T47D (cell line): ENCODE measurements around the gene SEL1L.
"Not testable (repeated sequence)": the region's sequence is repeated elsewhere in the genome, so short reads cannot be mapped to it uniquely, and the experiment has no call there.

Experiments used
- DNase-seq, 2 experiments: peaks; one replicate each; pipeline versions ENCODE4 v3.0.0 to v3.0.0-alpha.2; 2011 to 2012; ENCODE audit warnings: low read depth in 1 of 2, low spot score in 1 of 2
- JUND ChIP-seq: IDR thresholded peaks from 2 replicates; pipeline ENCODE4 v1.6.1; 2012; ENCODE audit warnings: low read depth
- in situ Hi-C: cut with HindIII; loops from 2 replicates; pipeline ENCODE4 v1.10.0; 2016; ENCODE audit warnings: low sequenced_read_pairs, low pct_unique_long_range_greater_than_20kb

SEL1L gene

DNA sequence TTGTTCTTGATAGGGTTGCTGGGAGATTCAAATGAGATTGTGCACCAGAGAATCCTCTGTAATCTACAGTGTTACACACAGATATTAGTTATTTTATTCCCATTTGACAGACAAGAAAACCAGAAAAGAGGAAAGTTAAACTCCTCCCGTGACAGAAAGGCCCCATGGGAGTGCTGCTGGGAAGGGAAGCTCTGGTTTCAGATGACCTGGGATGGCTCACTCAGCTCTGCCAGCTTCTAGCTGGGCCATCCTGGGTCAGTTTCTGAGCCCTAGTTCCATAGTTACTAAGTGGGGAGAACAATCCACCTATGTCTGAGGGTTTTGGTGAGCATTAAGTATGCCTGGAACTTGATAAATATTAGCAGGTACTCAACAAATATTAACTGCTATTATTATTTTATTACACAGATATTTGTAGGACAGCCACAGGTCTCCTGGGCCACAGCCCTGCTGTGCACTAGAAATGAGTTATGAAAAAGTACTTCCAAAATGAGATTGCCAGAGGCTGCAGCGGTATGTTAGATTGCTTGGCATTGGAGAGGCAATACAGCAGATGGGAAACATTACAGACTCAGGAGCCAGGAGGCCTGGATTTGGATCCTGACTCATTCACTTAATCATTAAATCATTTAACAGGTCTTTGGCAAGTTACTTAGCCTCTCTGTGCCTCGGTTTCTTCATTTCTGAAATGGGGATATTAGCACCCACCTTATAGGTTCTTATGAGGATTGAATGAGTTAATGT, 86.5 kb downstream of the SEL1L start:
- TF ChIP-seq JUND: no peak
- in situ Hi-C loops: no loop called here
- no peak for DNase-seq

DNA sequence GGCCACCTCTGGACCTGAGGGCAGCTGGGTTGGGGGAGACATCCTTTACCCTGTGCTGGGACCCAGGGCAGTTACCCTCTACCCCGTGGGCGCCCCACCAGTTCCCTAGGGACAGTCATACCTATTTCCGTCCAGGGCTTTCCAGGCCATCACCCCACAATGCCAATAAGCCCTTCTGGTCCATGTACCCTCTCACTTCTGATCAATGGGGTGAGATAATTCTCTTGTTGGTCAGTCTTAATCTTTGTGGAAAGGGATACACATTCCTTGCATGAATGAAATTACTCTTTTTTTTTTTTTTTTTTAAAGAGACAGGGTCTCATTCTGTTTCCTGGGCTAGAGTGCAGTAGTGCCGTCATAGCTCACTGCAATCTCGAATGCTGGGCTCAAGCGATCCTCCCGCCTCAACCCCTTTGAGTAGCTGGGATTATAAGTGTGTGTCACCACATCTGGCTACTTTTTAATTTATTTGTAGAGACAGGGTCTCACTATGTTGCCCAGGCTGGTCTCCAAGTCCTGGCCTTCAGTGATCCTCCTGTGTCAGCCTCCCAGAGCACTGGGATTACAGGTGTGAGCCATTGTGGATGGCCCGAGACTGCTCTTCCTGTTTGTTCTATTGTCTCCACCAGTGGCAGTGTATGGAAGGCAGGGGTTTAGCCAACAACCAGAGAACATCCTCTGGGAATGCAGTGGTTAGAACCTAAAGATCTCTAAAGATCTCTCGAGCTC, 87.2 kb downstream of the SEL1L start:
- no peak for TF ChIP-seq JUND
- no peak for DNase-seq
- in situ Hi-C loops: no loop called here

DNA sequence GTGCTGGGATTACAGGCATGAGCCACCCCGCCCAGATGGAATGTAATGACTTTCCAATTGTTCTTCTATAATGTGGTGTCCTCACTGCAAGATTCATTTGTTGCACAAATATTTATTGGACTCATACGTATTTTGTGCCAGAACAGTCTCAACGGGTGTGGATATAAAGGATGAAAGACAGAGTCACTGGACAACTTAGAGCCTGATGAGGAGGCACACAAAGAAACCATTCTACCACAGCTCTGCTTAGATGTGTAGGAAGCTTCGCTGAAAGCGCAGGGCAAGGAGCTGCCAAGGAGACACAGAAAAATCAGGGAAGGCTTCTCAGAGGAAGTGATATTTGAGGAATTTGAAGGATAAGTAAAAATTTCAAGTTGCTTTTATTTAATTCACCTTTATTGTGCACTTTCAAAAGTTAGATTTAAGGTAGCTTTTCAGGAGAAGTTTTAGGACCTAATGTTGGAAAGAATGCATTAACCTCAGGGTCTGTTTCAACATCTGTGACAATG, 92.0 kb downstream of the SEL1L start:
- TF ChIP-seq JUND: no peak
- in situ Hi-C loops: no loop called here
- no peak for DNase-seq

DNA sequence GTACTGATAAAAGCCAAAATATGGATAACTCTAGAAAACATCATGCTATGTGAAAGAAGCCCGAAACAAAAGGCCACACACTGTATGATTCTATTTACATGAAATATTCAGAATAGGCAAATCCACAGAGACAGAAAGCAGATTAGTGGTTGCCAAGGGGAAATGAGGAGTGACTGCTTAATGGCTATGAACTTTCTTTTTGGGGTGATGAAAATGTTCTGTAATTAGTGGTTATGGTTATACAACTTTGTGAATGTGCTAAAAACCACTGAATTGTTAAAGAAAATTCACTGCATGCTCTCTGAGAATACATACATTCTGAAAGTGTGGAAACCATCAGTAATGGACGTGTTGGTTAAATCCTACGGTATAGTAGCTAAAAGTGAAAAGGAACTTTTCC, 93.6 kb downstream of the SEL1L start:
- in situ Hi-C loops: no loop called here
- no peak for TF ChIP-seq JUND

DNA sequence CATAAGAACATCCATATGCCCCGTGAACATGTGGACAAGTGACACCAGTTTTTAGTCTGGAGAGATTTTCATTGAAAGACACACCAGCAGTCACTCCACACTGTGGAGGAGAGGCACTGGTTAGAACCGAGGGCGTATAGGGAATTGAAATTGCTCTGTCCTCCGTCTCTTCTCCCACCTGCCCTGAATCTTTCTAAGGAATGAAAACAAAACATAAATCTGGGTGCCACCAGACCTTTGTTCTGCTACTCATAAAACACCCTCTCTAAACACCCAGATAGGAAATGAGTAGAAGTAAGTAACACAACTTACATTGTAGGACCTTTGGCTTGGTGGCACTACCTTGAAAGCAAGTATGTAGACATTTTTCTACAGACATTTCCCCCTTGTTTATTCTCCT, 96.4 kb downstream of the SEL1L start:
- no peak for DNase-seq
- in situ Hi-C loops: no loop called here
- TF ChIP-seq JUND: no peak

More for the DNA sequence above, 93.6 kb downstream of the SEL1L start:
- no peak for DNase-seq

DNA sequence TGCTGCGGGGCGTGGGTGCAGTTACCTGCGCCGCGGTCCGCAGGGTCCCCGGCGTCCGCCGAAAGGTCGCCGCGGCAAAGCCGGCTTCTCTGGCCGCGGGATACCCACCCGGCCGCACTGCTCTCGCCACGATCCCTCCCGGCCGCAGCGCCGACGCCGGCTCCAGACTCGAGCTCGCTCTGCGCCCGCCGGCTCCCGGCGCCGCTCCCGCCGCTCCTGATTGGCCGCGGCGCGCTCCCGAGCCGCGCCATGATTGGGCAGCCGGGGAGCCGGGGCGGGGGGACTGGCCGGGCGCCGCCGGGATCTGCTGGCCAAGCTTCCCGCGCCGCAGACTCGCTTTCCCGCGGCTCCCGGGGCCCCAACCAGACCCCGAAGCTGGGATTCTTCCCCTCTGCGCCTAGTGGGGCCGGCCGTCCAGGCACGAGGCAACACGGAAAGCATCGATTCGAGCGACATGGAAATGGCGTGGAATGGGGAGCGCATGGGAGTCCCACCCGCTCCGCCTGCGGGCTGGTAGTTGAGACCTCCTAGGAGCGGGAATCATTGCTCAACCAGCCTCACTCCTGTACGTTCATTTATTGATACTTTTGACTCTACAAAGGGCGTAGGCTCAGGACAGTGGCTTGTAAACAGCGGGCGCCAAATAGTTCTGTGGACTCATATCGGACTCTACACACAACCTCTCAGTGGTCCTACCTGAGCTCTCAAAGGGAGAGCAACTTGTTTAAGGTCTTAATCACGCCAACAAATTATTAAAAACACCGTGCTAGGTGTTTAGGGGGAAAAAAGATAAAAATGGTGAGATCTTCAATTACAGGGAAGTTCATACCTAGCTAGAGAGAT, 97.1 kb downstream of the SEL1L start:
- in situ Hi-C loops: no loop called here
- TF ChIP-seq JUND: no peak
- DNase-seq: peak; percentile 86 to 97

DNA sequence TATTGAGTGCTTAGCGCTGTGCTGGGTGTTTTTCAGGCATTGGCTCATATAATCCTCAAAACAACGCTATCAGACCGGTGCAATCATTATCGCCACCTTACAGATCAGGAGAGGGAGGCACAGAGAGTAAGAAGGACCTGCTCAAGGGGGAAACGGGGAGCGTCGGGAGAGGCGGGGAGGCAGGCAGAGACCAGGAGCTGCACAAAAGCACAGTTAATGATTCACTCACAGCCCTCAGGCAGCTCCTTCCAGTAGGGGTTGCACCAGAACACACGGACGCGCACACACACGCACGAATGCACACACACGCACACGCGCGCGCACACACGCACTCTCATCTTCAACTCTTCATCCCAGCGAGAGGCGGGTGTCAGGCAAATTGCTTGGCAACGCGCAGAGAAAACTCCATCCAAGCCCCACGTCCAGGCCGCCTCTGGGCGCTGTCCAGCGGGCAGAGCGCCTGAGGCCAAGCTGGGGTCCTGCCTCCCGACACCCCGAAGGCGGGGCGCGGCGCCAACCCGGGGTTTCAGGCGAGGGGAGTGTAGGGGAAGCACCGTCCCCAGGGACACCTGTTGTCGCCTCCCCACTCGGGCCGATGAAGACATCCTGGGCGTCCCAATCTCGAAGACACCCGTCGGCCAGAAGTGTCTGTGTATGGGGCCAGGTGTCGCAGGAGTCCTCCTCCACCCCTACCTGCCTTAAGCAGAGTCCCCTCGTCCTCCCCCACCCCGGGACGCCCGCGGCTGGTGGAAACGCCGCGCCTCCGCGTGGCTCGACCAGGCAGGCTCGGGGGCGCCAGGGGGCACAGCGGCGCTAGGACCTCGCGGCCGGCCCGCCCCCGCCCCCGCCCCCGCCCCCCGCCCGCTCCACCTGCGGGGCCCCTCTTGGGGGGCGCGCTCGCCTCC, 98.0 kb downstream of the SEL1L start:
- DNase-seq: peak; percentile 37 to 48
- in situ Hi-C loops: no loop called here
- no peak for TF ChIP-seq JUND

DNA sequence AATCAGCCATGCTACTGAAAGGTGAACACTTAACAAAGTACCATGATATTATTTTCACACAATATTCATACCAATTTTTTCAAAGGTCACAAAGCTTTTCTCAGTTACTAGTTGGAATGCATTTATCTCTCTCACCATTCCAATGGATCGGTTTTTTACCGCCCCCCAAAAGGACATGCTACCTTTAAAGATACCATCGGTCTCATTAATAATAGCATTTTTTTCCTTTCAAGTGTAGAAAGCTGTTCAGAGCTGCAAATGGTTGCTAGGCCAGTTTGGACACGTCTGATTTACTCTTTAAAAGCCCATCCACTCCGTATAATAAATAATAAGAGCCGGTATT, 98.6 kb downstream of the SEL1L start:
- in situ Hi-C loops: no loop called here
- DNase-seq: no peak
- no peak for TF ChIP-seq JUND

DNA sequence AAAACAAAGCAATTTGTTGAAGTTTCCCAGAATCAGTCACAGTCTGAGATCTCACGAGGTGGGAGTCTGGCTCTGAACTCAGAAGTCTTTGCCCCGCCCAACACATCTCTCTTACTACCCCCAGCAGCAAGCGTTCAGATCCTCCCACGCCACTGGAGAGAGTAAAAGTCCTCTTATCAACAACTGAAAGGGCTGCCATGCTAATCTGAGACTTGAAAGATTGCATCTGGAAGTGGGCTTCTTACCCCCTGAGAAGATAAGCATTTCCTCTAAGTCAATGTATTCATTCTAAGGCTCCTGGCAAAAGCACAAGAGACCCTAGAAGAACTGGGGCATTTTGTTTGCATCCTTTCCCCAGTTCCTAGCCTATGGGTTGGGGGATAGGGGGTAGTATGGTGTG, 99.4 kb downstream of the SEL1L start:
- no peak for TF ChIP-seq JUND
- no peak for DNase-seq
- in situ Hi-C loops: no loop called here

DNA sequence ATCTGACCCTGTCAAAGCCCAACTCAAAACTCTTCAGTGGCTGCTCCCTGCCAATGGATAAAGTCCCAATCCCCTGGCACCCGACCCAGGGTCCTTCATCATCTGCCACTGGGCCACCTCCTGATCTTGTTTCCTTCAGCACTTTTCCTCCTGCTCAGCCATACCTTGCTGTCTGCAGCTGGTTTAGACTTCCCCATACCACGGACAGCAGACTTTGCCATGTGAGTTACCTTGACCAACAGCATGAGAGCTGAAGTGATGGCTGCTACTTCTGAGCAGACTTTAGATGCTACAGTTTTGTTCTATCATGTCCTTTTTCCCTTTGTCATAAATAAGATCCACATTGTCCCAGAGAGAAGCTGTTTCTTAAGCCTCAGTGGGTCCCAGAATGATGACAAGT, 100.3 kb downstream of the SEL1L start:
- in situ Hi-C loops: no loop called here
- peak in 1 of 2 experiments; percentile 62 for DNase-seq
- no peak for TF ChIP-seq JUND

DNA sequence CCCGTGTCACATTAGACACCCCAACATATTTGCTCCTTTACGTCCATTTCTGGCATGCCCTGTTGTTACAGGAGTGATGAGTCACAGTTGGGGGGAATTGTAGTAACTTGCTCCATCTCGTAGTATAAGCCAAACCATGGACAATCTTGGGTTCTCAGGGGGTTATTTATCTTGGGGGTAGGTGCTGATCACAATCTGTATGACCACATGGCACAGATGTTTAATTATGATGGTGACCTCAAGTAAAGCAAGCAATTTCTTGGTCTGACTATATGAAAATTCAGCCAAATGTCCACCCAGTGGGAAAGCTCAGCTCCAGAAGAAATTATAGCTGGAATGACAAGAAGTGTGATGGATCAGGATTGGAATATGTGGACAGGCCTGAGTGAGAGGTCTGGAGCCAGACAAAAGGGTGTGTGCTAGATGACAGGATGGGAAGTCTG, 101.4 kb downstream of the SEL1L start:
- DNase-seq: no peak
- TF ChIP-seq JUND: no peak
- in situ Hi-C loops: no loop called here

DNA sequence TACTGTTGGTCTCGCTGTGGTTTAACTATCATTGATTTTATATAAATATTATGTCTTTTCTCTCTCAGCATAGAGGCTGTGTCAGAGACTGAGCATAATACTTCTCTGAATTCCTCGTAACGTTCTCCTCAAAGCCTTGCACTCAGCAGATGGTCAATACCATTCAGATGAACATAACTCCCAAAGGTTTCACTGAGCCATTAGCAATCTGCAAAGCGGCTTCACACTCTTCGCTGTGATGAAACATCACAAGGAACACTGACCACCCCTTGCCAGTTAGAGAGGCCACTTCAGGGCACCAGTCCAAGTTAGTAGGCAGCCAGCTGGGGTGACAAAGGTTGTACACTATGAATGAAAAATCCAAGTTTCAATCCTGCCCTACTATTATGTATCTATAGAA, 103.4 kb downstream of the SEL1L start:
- no peak for TF ChIP-seq JUND
- no peak for DNase-seq

DNA sequence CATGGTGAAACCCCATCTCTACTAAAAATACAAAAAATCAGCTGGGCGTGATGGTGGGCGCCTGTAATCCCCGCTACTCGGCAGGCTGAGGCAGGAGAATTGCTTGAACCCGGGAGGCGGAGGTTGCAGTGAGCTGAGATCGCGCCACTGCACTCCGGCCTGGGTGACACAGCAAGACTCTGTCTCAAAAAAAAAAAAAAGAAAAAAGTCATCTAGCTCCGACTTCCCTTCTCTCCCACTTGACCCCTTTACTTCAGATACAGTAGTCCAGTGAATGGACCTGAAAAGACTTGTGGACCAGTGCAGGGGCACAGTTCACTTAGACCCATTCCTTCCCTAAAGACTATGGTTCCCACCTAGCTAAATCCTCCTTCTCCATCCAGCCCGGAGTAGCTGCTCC, 103.9 kb downstream of the SEL1L start:
- in situ Hi-C loops, DNase-seq: not testable (repeated sequence)

More for the DNA sequence above, 103.4 kb downstream of the SEL1L start:
- in situ Hi-C loops: no loop called here
